ENCODE data around the gene CLDN14. TPM values are rescaled to one million over a fixed set of nuclear protein-coding genes. Genes with fewer than 3 reads are reported as not detected.

Gene CLDN14
- total and polyA plus RNA-seq, 10 donors = 0.13 to 0.94 (median 0.35) TPM; not detected in 4

DNA sequence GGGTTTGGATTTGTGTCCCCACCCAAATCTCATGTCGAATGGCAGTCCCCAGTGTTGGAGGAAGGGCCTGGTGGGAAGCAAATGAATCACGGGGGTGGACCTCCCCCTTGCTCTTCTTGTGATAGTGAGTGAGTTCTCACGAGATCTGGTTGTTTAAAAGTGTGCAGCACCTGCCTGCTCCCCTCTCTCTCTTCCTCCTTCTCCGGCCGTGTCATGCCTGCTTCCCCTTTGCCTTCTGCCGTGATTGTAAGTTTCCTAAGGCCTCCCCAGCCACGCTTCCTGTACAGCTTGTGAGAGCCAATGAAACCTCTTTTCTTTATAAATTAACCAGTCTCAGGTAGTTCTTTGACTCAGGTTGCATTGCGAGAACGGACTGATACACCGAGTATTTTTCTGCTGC lies 15.9 kb downstream of the CLDN14 start:
- intact Hi-C loops (cut with DNase I; ENCODE audit: low total_unique reads) = no loop called here
- Histone ChIP-seq H3K4me1 (peaks cover 0 to 4% (median 0%) of the 10 kb centered on the region in 6 donors), H3K36me3 (no peaks in the 10 kb centered on the region), H3K27me3 (replicated peaks in 1 of 7) (peaks cover 0 to 30% (median 0%) of the 10 kb centered on the region in 7 donors), H3K9me3 (no peaks in the 10 kb centered on the region), H3K27ac (no peak overlapping the region), H3K4me3 (no peak overlapping the region)
- WGBS, 5 donors = 43 to 51% (median 47%) methylated on average over 10 of the region's 10 CpGs
- DNase-seq = peak; percentile 34
- TF ChIP-seq POLR2AphosphoS5 (IDR thresholded peaks at IDR 0.05) (no peak), POLR2A (IDR thresholded peaks at IDR 0.05) (no peak)
- TF ChIP-seq, protein P1, sequence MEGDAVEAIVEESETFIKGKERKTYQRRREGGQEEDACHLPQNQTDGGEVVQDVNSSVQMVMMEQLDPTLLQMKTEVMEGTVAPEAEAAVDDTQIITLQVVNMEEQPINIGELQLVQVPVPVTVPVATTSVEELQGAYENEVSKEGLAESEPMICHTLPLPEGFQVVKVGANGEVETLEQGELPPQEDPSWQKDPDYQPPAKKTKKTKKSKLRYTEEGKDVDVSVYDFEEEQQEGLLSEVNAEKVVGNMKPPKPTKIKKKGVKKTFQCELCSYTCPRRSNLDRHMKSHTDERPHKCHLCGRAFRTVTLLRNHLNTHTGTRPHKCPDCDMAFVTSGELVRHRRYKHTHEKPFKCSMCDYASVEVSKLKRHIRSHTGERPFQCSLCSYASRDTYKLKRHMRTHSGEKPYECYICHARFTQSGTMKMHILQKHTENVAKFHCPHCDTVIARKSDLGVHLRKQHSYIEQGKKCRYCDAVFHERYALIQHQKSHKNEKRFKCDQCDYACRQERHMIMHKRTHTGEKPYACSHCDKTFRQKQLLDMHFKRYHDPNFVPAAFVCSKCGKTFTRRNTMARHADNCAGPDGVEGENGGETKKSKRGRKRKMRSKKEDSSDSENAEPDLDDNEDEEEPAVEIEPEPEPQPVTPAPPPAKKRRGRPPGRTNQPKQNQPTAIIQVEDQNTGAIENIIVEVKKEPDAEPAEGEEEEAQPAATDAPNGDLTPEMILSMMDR (IDR thresholded peaks at IDR 0.05 in 8 of 11, conservative IDR thresholded peaks at IDR 0.05 in 3 of 11) = no peak

GRCh38 chr21:36463204-36463603 lies 16.7 kb downstream of the CLDN14 start:
- Histone ChIP-seq H3K36me3 (no peaks in the 10 kb centered on the region), H3K27me3 (replicated peaks in 1 of 7) (peaks cover 0 to 30% (median 0%) of the 10 kb centered on the region in 7 donors), H3K27ac (no peak overlapping the region), H3K9me3 (no peaks in the 10 kb centered on the region), H3K4me1 (peaks cover 0 to 4% (median 0%) of the 10 kb centered on the region in 6 donors), H3K4me3 (no peak overlapping the region)
- peak; percentile 28 for DNase-seq
- TF ChIP-seq POLR2AphosphoS5 (IDR thresholded peaks at IDR 0.05) (no peak), POLR2A (IDR thresholded peaks at IDR 0.05) (no peak)
- TF ChIP-seq, protein P1 (IDR thresholded peaks at IDR 0.05 in 8 of 11, conservative IDR thresholded peaks at IDR 0.05 in 3 of 11) = no peak
- 83 to 93% (median 90%) methylated on average over 10 of the region's 10 CpGs for WGBS, 5 donors
- intact Hi-C loops (cut with DNase I; ENCODE audit: low total_unique reads) = no loop called here

DNA sequence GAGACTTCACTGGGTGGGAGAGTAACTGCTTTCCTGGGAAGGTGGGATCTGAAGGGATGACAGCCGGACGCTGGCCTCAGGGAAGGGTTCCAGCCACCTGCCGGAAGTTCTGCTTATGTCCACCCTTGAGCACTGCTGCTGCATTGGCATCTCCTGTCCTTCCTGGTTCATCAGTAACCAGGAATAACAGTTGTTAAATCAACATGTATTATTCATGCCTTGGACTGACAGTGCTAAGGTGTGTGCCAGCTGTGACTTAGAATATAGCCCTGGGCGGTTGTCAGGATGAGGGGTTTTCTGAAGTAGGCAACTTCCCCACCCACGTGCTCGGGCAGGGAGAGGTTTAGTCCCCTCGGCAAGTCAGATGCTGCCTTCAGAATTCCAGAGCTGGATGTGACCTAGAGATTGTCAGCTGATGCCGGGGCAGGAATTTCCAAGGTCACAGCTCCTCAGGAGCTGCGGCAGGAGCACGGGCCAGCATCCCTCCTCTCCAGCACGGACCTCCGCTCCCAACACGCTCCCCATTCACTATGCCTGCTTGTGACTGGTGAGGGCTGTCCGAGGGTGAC lies 17.9 kb downstream of the CLDN14 start:
- WGBS, 5 donors = 55 to 94% (median 77%) methylated on average over 8 to 14 of the region's 14 CpGs
- Histone ChIP-seq H3K27me3 (replicated peaks in 1 of 7) (peaks cover 0 to 30% (median 0%) of the 10 kb centered on the region in 7 donors), H3K4me3 (no peak overlapping the region), H3K9me3 (no peaks in the 10 kb centered on the region), H3K4me1 (peaks cover 0 to 4% (median 0%) of the 10 kb centered on the region in 6 donors), H3K36me3 (no peaks in the 10 kb centered on the region), H3K27ac (no peak overlapping the region)
- intact Hi-C loops (cut with DNase I; ENCODE audit: low total_unique reads) = no loop called here
- TF ChIP-seq POLR2A (IDR thresholded peaks at IDR 0.05) (no peak), POLR2AphosphoS5 (IDR thresholded peaks at IDR 0.05) (no peak)
- TF ChIP-seq, protein P1 (IDR thresholded peaks at IDR 0.05 in 8 of 11, conservative IDR thresholded peaks at IDR 0.05 in 3 of 11) = no peak
- peak; percentile 41 for DNase-seq

GRCh38 chr21:36461277-36461917 lies 18.5 kb downstream of the CLDN14 start:
- DNase-seq = peak; percentile 40
- TF ChIP-seq POLR2A (IDR thresholded peaks at IDR 0.05) = no peak
- TF ChIP-seq, protein P1 (IDR thresholded peaks at IDR 0.05 in 8 of 11, conservative IDR thresholded peaks at IDR 0.05 in 3 of 11) = no peak
- TF ChIP-seq POLR2AphosphoS5 (IDR thresholded peaks at IDR 0.05) = peak in 1 of 3 donors; percentile 46
- H3K27me3 ChIP-seq (replicated peaks in 1 of 7) = peaks cover 0 to 30% (median 0%) of the 10 kb centered on the region in 7 donors
- H3K4me3 ChIP-seq = no peak overlapping the region
- H3K9me3 ChIP-seq = no peaks in the 10 kb centered on the region
- intact Hi-C loops (cut with DNase I; ENCODE audit: low total_unique reads) = no loop called here
- WGBS, 5 donors = 86 to 93% (median 89%) methylated on average over 17 to 34 of the region's 34 CpGs
- no peak overlapping the region for H3K27ac ChIP-seq
- H3K4me1 ChIP-seq = peaks cover 0 to 4% (median 0%) of the 10 kb centered on the region in 6 donors
- H3K36me3 ChIP-seq = no peaks in the 10 kb centered on the region
